Measurements from ENCODE around the gene MESD.

DNA sequence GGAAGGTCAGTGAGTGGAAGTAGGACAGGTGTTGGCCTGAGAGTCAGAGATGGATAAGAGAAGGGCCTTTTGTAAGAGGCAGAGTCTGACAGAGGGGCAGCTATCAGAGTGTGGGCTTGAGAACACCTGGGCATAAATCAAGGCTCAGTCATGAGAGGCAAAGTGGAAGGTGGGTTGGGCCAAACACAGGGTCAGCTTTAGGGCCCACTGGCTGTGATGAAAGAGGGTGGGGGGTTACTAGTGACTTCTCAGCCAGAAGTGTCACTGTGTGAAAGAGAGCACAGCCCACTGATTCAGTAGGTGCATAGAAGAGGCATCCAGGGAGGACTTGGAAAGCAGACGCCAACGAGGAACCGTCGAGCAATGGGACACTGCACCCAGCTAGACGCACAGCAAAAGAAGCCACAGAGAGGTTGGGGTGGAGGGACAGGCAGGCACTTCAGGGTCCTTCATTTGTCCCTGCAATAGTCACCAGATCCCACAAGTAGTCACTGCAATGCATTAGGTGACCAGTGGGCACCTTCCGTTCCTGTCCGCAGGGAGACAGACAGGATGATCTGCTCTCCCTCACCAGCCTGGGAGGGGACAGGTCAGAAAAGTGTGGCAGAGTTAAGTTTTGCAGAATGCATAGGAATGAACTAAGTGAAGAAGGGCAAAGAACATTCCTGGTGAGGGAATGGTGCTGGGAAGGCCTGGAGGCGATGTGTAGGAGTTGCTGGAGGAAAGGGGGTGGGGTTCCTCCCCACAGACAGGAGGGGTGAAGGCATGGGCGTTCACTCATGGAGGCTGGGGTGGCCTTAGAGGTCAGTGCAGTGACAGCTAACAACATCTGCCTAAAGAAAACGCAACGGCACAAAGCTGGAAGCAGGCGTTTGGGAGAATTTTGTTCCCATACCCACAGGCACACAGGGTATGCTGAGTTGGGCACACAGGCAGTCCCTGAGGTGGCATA, 36.3 kb downstream of the MESD start:
- TF ChIP-seq ZNF274 (IDR thresholded peaks at IDR 0.05; ENCODE audit: low read depth, low read length): no peak
- no peak for TF ChIP-seq YY1 (IDR thresholded peaks at IDR 0.05; ENCODE audit: insufficient read depth, insufficient read length)
- no peak for TF ChIP-seq SUZ12 (IDR thresholded peaks at IDR 0.05; ENCODE audit: extremely low read depth, insufficient read depth, insufficient read length)

All from NT2/D1 (cell line).